HTERT RPE-1 (cell line): ENCODE data around the gene NRGN.

Source experiments
- in situ Hi-C: fragments of 300-500 bp; cut with MboI; formaldehyde crosslinking; loops from 4 replicates; pipeline ENCODE4 v1.14.3; 2020; ENCODE audit warnings: low sequenced_read_pairs

NRGN gene

DNA sequence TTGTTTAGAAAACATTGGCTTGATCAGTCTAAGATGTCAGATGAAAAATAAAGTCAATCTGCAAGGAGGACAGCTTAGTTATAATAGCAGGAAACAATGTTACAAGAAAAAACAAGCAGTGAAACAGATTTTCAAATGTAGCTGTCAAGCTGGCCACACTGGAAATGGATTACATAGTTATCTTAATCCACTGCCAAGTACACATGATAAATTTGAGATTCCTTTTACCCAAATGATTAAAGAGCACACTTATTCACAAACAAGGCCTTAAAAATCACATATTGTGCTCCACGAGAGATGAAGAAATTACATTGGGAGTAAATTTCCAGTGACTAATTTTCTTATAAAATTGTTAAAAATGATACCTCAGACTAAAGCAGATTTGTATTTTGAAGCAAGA lies 39.8 kb downstream of the NRGN start:
- in situ Hi-C loops, result no loop called here

DNA sequence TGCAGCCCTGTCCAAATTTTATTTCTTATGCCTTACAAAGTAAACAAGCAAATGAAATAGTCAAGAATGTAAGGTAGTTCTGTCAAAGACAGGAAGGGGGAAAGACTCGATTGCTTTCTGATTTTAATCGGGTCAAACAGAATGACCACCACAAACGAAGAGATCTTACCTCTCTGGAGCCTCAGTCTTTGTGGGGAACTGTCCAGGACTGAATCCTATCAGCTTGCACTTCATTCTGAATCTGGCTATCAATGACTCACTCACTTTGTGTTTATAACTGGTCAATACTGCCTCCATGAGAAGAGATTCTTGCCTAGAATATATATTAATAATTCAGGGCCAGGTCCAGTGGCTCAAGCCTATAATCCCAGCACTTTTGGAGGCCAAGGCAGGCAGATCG lies 43.3 kb downstream of the NRGN start:
- in situ Hi-C loops, result no loop called here

DNA sequence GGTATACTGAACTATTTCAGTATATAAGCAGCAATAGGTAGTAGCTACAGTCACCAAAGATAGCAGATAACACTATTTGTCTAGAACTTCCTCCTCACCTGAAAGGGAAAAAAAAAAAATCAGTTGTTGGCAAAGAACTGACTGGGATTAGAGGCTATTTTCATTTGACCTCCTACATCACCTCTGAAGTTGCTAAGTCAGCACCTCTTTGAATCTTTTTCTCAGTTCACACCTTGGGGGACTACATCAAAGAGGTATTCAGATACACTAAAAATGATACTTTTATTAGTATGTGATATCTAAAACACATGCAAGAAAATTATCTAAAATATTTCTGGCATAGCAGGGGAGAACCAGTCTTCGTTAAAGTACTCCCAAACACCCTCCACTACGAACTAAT lies 44.3 kb downstream of the NRGN start:
- in situ Hi-C loops, result no loop called here

DNA sequence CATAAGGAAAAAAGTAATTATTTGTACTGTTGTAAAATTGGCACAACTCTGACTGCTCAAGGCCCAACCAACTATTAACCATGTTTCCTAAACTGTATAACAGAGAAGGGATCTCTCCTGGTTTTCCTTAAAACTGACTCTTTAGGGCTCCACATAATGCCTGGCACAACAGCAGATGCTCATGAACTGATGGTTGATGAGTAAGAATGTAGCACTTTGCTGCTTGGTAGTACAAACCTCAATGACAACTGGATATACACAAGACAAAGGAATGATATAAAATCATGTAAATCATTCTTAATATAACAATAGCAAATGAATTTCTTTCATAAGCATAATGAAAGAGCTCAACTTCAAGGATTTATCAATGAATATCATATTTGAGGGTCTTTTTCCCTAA lies 48.8 kb downstream of the NRGN start:
- in situ Hi-C loops, result no loop called here

DNA sequence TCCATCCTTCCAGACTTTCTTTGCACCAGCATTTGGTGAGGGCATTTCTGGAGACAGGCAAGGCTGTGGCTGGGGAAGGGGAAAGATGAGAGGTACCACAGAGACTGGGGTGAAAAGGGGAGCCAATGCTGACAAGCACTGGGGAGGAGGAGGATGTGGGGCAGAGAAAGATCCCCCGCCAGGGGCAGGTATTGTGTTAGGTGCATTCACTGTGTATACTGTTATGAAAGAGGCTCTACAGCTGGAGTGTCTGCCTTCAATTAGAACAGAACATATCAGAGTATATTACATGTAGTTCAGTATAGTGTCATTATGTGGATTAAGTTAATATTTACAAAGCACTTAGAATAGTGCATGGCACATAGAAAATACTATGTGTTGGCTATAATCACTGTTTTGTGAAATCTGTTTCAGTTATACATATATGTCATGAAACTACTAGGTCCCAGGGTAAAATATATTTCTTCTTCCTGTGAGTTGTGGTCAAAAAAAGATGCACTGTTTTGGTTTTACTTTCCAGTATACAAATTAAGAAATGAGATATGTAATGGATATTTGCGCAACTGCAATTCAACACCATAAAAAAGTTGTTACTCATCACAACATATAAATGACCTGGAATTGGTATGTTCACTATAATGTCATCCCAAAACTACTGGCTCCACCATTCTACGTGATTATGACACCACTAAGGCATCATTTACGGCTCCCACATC lies 52.0 kb downstream of the NRGN start:
- in situ Hi-C loops, result no loop called here

DNA sequence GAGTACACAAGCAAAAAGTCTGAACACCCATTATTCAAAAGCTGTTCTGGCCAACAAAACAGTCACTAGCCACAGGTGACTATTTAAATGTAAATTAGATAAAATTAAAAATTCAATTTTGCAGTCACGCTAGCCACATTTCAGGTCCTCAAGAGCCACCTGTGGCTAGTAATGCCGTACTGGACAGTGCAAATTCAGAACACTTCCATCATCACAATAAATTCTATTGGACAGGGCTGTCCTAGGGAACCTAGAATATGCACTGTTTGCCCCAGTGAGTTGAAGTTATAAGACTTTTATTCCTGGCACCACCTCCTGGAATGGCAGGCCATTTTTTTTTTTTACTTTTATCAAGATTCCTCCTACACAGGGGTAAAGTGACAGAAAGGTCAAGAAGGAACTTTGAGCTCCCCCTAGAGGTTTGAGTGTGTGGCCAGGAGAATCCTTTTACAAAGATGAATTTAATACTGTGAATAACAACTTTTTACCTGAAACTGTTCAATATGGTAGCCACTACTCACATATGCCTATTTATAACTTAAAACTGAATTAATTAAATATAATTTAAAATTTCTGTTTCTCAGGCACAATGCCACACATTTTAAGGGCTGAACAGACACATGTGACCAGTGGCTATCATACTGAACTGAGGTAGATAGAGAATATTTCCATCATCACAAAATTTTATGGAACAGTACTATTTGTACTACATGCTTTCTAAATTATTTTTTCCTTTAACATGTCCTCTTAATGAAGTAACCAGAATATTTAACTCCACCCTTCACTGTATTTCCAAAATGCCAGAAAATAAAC lies 53.9 kb downstream of the NRGN start:
- in situ Hi-C loops, result no loop called here

DNA sequence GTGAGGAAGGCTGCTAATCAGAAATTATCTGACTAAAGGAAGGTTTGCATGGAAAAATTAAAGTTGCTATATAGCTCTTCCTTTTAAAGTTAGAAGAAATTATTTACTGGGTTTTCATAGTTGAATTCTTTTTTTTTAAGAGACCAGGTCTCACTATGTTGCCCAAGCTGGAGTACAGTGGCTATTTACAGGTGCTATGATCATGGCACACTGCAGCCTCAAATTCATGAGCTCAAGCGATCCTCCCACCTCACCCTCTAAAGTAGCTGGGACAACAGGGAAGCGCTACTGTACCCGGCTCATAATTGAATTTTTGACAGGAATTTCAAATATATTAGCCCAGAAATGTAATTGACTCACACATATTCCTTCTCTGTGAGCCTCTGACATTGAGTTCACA lies 56.6 kb downstream of the NRGN start:
- in situ Hi-C loops, result no loop called here
